Stromal cell of bone marrow (primary cell): ENCODE measurements around the gene SEPTIN7.

Experiments used
- DNase-seq: peaks from one replicate; pipeline ENCODE4 v3.0.0-alpha.2; 2012; ENCODE audit warnings: low read depth

Gene SEPTIN7

GRCh38 chr7:35839860-35840854 is 39.3 kb downstream of the SEPTIN7 start:
- no peak for DNase-seq

- no peak for DNase-seq
Measured at GRCh38 chr7:35846816-35847412, 46.1 kb downstream of the SEPTIN7 start.

- no peak for DNase-seq
Measured at GRCh38 chr7:35848725-35849124, 47.9 kb downstream of the SEPTIN7 start.

- DNase-seq = no peak
Measured at GRCh38 chr7:35849158-35849831, 48.4 kb downstream of the SEPTIN7 start.

GRCh38 chr7:35849954-35850353 is 49.1 kb downstream of the SEPTIN7 start:
- no peak for DNase-seq
